GM18858 (cell line): ENCODE results near the gene CHRNA10.

Source experiments
- ATAC-seq: cut with Tn5 transposase; IDR thresholded peaks from one replicate; pipeline ENCODE4 v1.9.1; 2021; ENCODE audit not compliant: unreplicated experiment

The CHRNA10 gene

GRCh38 chr11:3635641-3636375 lies 35.4 kb downstream of the CHRNA10 start:
- no peak for ATAC-seq

DNA sequence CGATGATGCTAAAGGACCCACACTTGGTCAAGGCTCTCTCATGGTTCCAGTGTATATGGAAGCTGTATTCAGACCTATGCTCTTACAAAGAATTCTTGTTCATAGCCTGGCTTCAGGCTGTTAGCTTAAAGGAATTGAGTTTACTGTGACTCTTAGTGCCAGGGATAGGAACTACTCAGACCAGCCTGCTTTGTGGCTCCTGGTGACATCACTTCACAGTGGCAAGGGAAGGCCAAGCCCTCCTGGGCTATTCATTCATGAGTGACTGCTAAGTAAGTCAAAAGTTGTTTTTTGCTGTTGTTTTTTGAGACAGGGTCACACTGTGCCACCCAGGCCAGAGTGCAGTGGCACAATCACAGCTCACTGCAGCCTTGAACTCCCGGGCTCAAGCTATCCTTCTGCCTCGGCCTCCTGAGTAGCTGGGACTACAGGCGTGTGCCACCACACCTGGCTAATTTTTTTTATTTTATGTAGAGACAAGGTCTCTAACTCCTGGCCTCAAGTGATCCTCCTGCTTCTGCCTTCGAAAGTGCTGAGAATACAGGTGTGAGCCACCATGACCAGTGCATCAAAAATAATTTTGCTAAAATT lies 39.0 kb downstream of the CHRNA10 start:
- ATAC-seq: no peak

- ATAC-seq: no peak
Observed at GRCh38 chr11:3631331-3631730, 39.9 kb downstream of the CHRNA10 start.

DNA sequence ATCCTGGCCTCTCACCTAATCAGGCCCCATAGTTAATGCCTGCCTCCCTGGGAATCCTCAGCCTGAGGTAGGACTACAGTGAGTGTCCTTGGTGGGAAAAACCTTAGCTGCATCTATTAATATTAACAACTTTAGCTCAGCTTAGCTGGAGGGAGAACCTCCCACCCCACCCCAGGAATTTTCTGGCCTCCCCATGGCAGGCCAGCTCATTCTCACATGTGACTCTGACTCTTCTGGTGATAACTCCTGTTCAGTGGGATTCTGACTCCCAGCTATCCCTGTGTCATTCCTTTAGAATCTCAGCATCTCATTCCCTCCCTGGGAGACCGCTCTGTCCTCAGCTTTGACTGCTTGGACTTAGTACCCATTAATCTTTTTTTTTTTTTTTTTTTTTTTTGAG lies 43.9 kb downstream of the CHRNA10 start:
- ATAC-seq: no peak

DNA sequence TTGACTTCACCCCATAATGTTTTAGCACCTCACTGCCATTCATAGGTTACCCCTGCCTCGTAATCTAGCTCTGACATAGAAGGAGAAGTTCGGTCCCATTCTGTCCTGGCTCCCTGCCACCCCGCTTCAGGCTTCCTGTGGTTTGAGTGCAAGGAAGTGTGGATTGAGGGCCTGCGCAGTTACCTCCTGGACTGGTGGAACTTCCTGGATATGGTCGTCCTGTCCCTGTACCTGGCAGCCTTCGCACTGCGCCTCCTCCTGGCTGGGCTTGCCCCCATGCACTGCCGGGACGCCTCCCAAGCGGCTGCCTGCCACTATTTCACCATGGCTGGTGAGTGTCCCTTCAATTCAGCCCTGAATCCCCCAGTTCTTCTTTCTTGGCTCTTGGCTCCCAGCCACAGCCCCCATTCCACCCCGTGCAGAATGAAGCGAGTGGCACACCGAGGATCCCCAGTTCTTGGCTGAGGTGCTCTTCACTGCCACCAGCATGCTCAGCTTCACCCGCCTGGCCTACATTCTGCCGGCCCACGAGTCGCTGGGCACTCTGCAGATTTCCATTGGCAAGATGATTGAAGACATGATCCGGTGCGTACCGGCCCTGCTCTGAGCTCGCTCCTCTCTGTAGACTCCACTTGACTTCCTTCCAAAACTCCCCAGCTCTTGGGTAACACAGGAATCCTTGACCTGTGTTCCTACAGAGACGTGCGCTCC lies 44.8 kb downstream of the CHRNA10 start:
- no peak for ATAC-seq

DNA sequence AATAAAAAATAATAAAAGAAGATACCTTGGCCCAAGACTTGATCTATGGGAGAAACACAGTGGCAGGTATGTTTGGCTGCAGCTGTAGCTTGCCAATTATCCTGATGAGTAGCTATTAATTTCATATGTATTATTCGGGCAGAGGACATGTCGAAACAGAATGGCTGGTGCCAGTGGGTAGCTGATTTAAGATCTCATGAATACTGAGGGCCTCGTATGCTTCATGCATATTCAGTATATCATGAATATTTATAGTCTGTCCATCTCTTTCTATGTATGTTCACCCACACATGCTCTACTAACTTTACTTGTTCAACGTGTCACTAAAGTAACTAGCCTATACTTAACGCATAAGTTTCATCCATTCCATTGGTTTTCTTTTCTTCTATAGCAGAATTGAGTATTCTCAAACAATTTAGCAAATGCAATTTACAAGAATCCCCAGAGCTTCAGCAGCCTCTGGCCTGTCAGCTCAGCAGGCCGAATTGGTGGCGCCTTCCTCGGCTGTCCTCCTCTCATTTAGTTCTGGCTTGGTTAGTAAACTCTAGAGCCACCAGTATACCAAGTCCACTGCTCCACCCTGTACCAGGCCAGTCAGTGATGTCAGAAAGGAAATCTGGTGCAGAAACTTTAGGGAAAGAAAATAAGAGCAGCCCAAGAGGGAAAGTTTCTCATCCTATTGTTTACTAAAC lies 47.3 kb downstream of the CHRNA10 start:
- no peak for ATAC-seq

GRCh38 chr11:3623121-3623520 lies 48.1 kb downstream of the CHRNA10 start:
- no peak for ATAC-seq

DNA sequence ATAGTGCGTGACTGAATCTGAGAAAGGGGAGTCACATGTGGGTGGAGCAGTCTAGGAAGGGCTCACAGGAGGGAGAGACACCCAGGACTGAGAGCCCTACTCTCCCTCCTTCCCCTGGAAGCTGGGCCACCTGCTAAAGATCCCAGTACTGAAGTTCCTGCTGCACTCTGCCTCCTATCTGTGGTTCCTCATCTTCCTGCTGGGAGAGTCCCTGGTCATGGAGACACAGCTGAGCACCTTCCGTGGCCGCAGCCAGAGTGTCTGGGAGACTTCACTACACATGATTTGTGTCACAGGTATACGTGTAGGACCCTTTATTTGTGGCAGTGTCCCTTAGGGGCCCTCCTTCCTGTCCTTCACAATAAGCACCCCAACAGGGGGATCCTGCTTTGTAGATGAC lies 48.7 kb downstream of the CHRNA10 start:
- ATAC-seq: no peak

DNA sequence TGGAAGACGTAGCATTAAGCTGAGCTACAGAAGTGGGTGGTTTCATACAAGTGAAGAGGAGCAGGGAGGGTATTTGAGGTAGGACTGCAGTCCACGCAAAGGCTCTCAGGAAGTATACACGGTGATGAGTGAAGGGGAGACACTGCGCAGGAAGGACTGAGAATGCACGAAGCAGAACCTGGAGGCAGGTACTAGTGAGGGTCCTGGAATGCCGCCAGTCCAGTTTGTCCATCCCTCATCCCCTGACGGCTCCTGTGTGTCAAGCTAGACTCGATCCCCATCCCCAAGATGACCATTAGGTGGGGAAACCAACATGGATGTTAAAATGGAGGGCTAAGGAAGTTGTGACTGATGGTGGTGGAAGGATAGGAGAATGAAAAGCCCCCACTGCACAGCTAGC lies 53.2 kb downstream of the CHRNA10 start:
- no peak for ATAC-seq

GRCh38 chr11:3616721-3617460 lies 54.3 kb downstream of the CHRNA10 start:
- no peak for ATAC-seq

GRCh38 chr11:3615998-3616397 lies 55.2 kb downstream of the CHRNA10 start:
- no peak for ATAC-seq
